ENCODE results near the gene RXRB. TPM values are rescaled to one million over a fixed set of nuclear protein-coding genes. Genes with fewer than 3 reads are reported as not detected.
A peak's percentile ranks its signal among the peaks of the same experiment; 100 is the strongest.

RXRB gene
- total and polyA plus RNA-seq, 2 of the 13 experiments (the other 11 are each of a cell fraction or from before 2014, with no cell fraction given), result 26.7 to 55.7 TPM

DNA sequence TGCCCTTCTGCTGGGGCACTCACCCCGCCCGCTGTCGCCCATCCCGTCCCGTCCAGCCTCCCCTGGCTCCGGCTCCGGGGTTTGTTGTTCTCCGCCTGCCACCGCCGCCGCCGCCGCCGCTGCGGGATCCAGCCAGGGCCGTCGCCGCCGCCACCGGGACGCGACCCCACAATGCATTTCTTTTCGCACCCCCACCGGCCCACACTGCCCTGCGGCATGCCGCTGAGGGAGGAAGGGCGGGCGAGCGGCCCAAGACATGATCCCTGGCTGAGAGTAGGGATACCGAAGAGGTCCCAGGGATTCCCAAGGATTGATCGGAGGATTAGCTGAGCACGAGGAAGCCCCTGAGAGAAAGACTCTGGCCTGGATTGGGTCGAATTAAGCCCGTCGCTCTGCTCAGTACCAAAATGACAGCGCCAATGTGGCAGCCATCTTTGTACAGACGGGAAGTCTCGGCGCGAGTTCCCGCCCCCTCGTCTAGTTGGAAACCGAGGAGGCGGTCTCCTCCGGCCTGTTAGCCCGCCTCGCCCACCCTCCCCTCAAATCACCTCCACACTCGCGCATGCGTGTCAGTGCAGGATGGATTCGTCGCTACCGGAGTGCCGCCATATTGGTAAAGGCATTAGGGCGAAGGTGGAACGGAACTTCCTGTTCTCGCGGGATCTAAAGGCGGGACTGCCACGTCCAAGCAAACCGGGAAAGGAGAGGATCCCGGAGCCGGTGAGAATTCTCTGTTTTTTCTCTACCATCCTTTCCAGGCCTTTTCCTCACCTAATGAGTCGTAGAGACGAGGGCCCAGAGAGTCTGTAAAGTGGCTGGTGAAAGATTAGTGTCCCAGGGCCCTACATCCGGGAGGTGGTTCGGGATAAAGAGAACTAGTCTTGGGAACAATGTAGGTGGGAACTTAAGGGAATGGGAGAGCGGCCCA, at the start of gene RXRB, which contains the start of gene SLC39A7 (continued):
- TF ChIP-seq REPIN1 (CRISPR knock-in tag; IDR thresholded peaks at IDR 0.05; ENCODE audit: borderline replicate concordance, low read depth) (peak; percentile 78; the same call in 1 of the 2 replicates), HOXA5 (CRISPR knock-in tag; IDR thresholded peaks at IDR 0.05) (peak; percentile 96), RFXANK (CRISPR knock-in tag; IDR thresholded peaks at IDR 0.05) (peak; percentile 72; the same call in 1 of the 2 replicates), ZNF280B (CRISPR knock-in tag; IDR thresholded peaks at IDR 0.05; ENCODE audit: borderline replicate concordance) (peak; percentile 83), KLF11 (CRISPR knock-in tag; IDR thresholded peaks at IDR 0.05) (no peak), MEF2D (CRISPR knock-in tag; IDR thresholded peaks at IDR 0.05) (peak; percentile 25; the same call in 1 of the 2 replicates), ZNF589 (CRISPR knock-in tag; conservative IDR thresholded peaks at IDR 0.05) (peak; percentile 61; the same call in 1 of the 2 replicates), ATF6 (CRISPR knock-in tag; conservative IDR thresholded peaks at IDR 0.05) (no peak), ZNF441 (CRISPR knock-in tag; IDR thresholded peaks at IDR 0.05; ENCODE audit: borderline replicate concordance) (peak; percentile 37), KDM2A (CRISPR knock-in tag; IDR thresholded peaks at IDR 0.05; ENCODE audit: borderline replicate concordance, low read depth) (peak; percentile 89), ZBTB37 (CRISPR knock-in tag; IDR thresholded peaks at IDR 0.05) (no peak), GFI1 (CRISPR knock-in tag; IDR thresholded peaks at IDR 0.05; ENCODE audit: borderline replicate concordance) (no peak; the same call in 1 of the 2 replicates), ZNF44 (CRISPR knock-in tag; IDR thresholded peaks at IDR 0.05) (peak; percentile 74; the same call in 1 of the 2 replicates), SIN3B (IDR thresholded peaks at IDR 0.05; ENCODE audit: low read length) (peak; percentile 53; the same call in 1 of the 2 replicates), TBP (CRISPR knock-in tag; IDR thresholded peaks at IDR 0.05) (no peak)
- TF ChIP-seq, protein P1, sequence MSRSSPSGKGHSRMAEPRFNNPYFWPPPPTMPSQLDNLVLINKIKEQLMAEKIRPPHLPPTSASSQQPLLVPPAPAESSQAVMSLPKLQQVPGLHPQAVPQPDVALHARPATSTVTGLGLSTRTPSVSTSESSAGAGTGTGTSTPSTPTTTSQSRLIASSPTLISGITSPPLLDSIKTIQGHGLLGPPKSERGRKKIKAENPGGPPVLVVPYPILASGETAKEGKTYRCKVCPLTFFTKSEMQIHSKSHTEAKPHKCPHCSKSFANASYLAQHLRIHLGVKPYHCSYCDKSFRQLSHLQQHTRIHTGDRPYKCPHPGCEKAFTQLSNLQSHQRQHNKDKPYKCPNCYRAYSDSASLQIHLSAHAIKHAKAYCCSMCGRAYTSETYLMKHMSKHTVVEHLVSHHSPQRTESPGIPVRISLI (CRISPR knock-in tag; IDR thresholded peaks at IDR 0.05; ENCODE audit: borderline replicate concordance), result peak; percentile 48; the same call in 1 of the 2 replicates
- TF ChIP-seq, protein P2, sequence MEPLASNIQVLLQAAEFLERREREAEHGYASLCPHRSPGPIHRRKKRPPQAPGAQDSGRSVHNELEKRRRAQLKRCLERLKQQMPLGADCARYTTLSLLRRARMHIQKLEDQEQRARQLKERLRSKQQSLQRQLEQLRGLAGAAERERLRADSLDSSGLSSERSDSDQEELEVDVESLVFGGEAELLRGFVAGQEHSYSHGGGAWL (CRISPR knock-in tag; IDR thresholded peaks at IDR 0.05), result peak; percentile 66; the same call in 1 of the 2 replicates
- TF ChIP-seq, protein P3, sequence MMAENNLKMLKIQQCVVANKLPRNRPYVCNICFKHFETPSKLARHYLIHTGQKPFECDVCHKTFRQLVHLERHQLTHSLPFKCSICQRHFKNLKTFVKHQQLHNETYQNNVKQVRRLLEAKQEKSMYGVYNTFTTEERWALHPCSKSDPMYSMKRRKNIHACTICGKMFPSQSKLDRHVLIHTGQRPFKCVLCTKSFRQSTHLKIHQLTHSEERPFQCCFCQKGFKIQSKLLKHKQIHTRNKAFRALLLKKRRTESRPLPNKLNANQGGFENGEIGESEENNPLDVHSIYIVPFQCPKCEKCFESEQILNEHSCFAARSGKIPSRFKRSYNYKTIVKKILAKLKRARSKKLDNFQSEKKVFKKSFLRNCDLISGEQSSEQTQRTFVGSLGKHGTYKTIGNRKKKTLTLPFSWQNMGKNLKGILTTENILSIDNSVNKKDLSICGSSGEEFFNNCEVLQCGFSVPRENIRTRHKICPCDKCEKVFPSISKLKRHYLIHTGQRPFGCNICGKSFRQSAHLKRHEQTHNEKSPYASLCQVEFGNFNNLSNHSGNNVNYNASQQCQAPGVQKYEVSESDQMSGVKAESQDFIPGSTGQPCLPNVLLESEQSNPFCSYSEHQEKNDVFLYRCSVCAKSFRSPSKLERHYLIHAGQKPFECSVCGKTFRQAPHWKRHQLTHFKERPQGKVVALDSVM (CRISPR knock-in tag; IDR thresholded peaks at IDR 0.05), result peak; percentile 33; the same call in 1 of the 2 replicates
